SK-N-SH treated with all-trans-retinoic acid at 6 μM for 48 hours (cell line): ENCODE data around the gene NDRG3.

Experiments
- ATAC-seq: fragments of 200-7000 bp; cut with Tn5 transposase; 3 replicates; pipeline ENCODE4 v1.9.1; 2020; ENCODE audit warnings: mild to moderate bottlenecking, moderate library complexity
- ARNTL ChIP-seq: fragments of 450-650 bp; formaldehyde crosslinking; IDR thresholded peaks from 2 replicates; pipeline ENCODE4 v1.5.0; 2020; ENCODE audit warnings: low read depth, mild to moderate bottlenecking, moderate library complexity, borderline replicate concordance
- BACH2 ChIP-seq: fragments of 250-450 bp; sonication (Bioruptor Pico); IDR thresholded peaks from 2 replicates; pipeline ENCODE4 v1.9.0; 2021; ENCODE audit warnings: mild to moderate bottlenecking, borderline replicate concordance
- CSDC2 ChIP-seq: fragments of 250-450 bp; sonication (Bioruptor Pico); IDR thresholded peaks from 2 replicates; pipeline ENCODE4 v1.5.0; 2020; ENCODE audit warnings: mild to moderate bottlenecking, moderate library complexity
- CSRNP3 ChIP-seq: fragments of 250-450 bp; sonication (Bioruptor Pico); IDR thresholded peaks from 2 replicates; pipeline ENCODE4 v1.5.1; 2021; ENCODE audit warnings: mild to moderate bottlenecking, moderate library complexity
- ISL1 ChIP-seq: fragments of 250-450 bp; sonication (Bioruptor Pico); IDR thresholded peaks from 2 replicates; pipeline ENCODE4 v2.1.2; 2022; ENCODE audit warnings: mild to moderate bottlenecking, moderate library complexity
- OSR1 ChIP-seq: fragments of 250-450 bp; sonication (Bioruptor Pico); IDR thresholded peaks from 2 replicates; pipeline ENCODE4 v1.8.0; 2022; ENCODE audit warnings: moderate library complexity, mild to moderate bottlenecking, inconsistent platforms
- PATZ1 ChIP-seq: fragments of 250-450 bp; sonication (Bioruptor Pico); IDR thresholded peaks from 2 replicates; pipeline ENCODE4 v1.8.0; 2020; ENCODE audit warnings: mild to moderate bottlenecking, moderate library complexity, borderline replicate concordance
- POU6F1 ChIP-seq: fragments of 250-450 bp; sonication (Bioruptor Pico); IDR thresholded peaks from 2 replicates; pipeline ENCODE4 v1.8.0; 2021; ENCODE audit warnings: low read depth, mild to moderate bottlenecking, moderate library complexity, borderline replicate concordance
- PPARA ChIP-seq: fragments of 250-450 bp; sonication (Bioruptor Pico); IDR thresholded peaks from 2 replicates; pipeline ENCODE4 v1.5.0; 2020; ENCODE audit warnings: mild to moderate bottlenecking, borderline replicate concordance
- RARB ChIP-seq: fragments of 250-450 bp; sonication (Bioruptor Pico); IDR thresholded peaks from 2 replicates; pipeline ENCODE4 v1.8.0; 2021; ENCODE audit warnings: mild to moderate bottlenecking, moderate library complexity
- TCF4 ChIP-seq: fragments of 250-450 bp; sonication (Bioruptor Pico); IDR thresholded peaks from 2 replicates; pipeline ENCODE4 v1.8.0; 2021; ENCODE audit warnings: mild to moderate bottlenecking, moderate library complexity, borderline replicate concordance
- TOX ChIP-seq: fragments of 250-450 bp; sonication (Bioruptor Pico); IDR thresholded peaks from 2 replicates; pipeline ENCODE4 v1.8.0; 2021; ENCODE audit warnings: mild to moderate bottlenecking, moderate library complexity, borderline replicate concordance
- TSHZ2 ChIP-seq: fragments of 250-450 bp; sonication (Bioruptor Pico); IDR thresholded peaks from 2 replicates; pipeline ENCODE4 v1.5.0; 2020; ENCODE audit warnings: mild to moderate bottlenecking, moderate library complexity
- ZFP3 ChIP-seq: fragments of 250-450 bp; sonication (Bioruptor Pico); IDR thresholded peaks from 2 replicates; pipeline ENCODE4 v1.5.0; 2020; ENCODE audit warnings: mild to moderate bottlenecking, moderate library complexity
- ZFP30 ChIP-seq: fragments of 450-650 bp; formaldehyde crosslinking; IDR thresholded peaks from 2 replicates; pipeline ENCODE4 v1.5.0; 2022; ENCODE audit warnings: mild to moderate bottlenecking, moderate library complexity
- ZNF565 ChIP-seq: fragments of 450-650 bp; formaldehyde crosslinking; conservative IDR thresholded peaks from 2 replicates; pipeline ENCODE4 v1.5.0; 2020; ENCODE audit warnings: low read depth, mild to moderate bottlenecking, moderate library complexity
- ZNF70 ChIP-seq: fragments of 450-650 bp; formaldehyde crosslinking; IDR thresholded peaks from 2 replicates; pipeline ENCODE4 v1.5.0; 2020; ENCODE audit warnings: mild to moderate bottlenecking, moderate library complexity

NDRG3 gene

GRCh38 chr20:36777576-36777975, 31.7 kb upstream of the NDRG3 start (continued):
- TF ChIP-seq RARB (CRISPR knock-in tag) (no peak), TSHZ2 (CRISPR knock-in tag) (no peak), CSDC2 (CRISPR knock-in tag) (no peak), ISL1 (CRISPR knock-in tag) (no peak)

GRCh38 chr20:36777167-36777566, 31.3 kb upstream of the NDRG3 start:
- TF ChIP-seq POU6F1 (CRISPR knock-in tag) (no peak), ZNF565 (CRISPR knock-in tag) (no peak)
- no peak for ATAC-seq

- no peak for ATAC-seq
- TF ChIP-seq CSRNP3: no peak
- no peak for TF ChIP-seq PATZ1 (CRISPR knock-in tag)
- TF ChIP-seq BACH2: no peak
- no peak for TF ChIP-seq ZFP3 (CRISPR knock-in tag)
- TF ChIP-seq ZNF70 (CRISPR knock-in tag): no peak
- TF ChIP-seq ZNF565 (CRISPR knock-in tag): no peak
- no peak for TF ChIP-seq RARB (CRISPR knock-in tag)
- no peak for TF ChIP-seq TOX (CRISPR knock-in tag)
- TF ChIP-seq ZFP30 (CRISPR knock-in tag): no peak
- TF ChIP-seq TCF4 (CRISPR knock-in tag): no peak
- no peak for TF ChIP-seq ARNTL (CRISPR knock-in tag)
- TF ChIP-seq ISL1 (CRISPR knock-in tag): no peak
- no peak for TF ChIP-seq TSHZ2 (CRISPR knock-in tag)
- no peak for TF ChIP-seq PPARA (CRISPR knock-in tag)
- no peak for TF ChIP-seq OSR1 (CRISPR knock-in tag)
- TF ChIP-seq, all 23 proteins: peak for 0
These were observed 29.9 kb upstream of the NDRG3 start for GRCh38 chr20:36775826-36776225.

GRCh38 chr20:36775196-36775595, 29.3 kb upstream of the NDRG3 start:
- TF ChIP-seq ZNF565 (CRISPR knock-in tag) (no peak), ZFP3 (CRISPR knock-in tag) (no peak)

More at GRCh38 chr20:36775196-36775595, 29.3 kb upstream of the NDRG3 start:
- no peak for ATAC-seq
